T-cell (primary cell): ENCODE data around the gene ARHGEF17. TPM values are rescaled to one million over a fixed set of nuclear protein-coding genes. Genes with fewer than 3 reads are reported as not detected.
A peak's percentile ranks its signal among the peaks of the same experiment; 100 is the strongest.

Experiments used
- ATAC-seq, 4 experiments: fragments of 200-7000 bp in 3 of 4; fragments of 150-1000 bp in 1 of 4; cut with Tn5 transposase; replicated peaks in 1 of 4; 1 replicate in 3 of 4; 2 replicates in 1 of 4; pipeline ENCODE4 v1.10.0; 2021; ENCODE audit warnings: moderate library complexity in 3 of 4, mild to moderate bottlenecking in 2 of 4, moderate number of reproducible peaks in 1 of 4
- CTCF ChIA-PET, 2 donors: fragments of 300-600 bp; sonication (Branson Sonifier 250); formaldehyde crosslinking; loops; one replicate each; lab custom pipeline; 2022; ENCODE audit warnings: antibody characterized with exemption in 2 of 2; lab: Charles Lee
- POLR2A ChIA-PET, 2 donors: fragments of 300-600 bp; sonication (Branson Sonifier 250); formaldehyde crosslinking; loops; one replicate each; lab custom pipeline; 2022; ENCODE audit warnings: antibody characterized with exemption in 2 of 2; lab: Charles Lee
- DNase-seq, 35 experiments: peaks; one replicate each; pipeline versions ENCODE4 v3.0.0 to v3.0.0-alpha.2; 2013 to 2023
- H3K27ac ChIP-seq: one replicate; pipeline ENCODE4 v1.5.1; 2013; ENCODE audit warnings: low read length
- H3K27me3 ChIP-seq, 2 experiments: replicated peaks in 1 of 2; 1 replicate in 1 of 2; 2 replicates in 1 of 2; pipeline versions ENCODE4 v1.6.1 to v1.7.0; 2013; ENCODE audit warnings: low read length in 1 of 2, mixed read lengths in 1 of 2; ENCODE audit not compliant: control insufficient read depth in 2 of 2, insufficient read depth in 2 of 2; ENCODE audit errors: extremely low read depth in 1 of 2
- H3K36me3 ChIP-seq, 2 donors: 1 replicate in 1 of 2; 2 replicates in 1 of 2; pipeline versions ENCODE4 v1.6.1 to v1.7.0; 2013; ENCODE audit warnings: low read length in 1 of 2; ENCODE audit not compliant: control insufficient read depth in 2 of 2, insufficient read depth in 1 of 2; ENCODE audit errors: extremely low read depth in 1 of 2
- H3K4me1 ChIP-seq, 2 experiments: 1 replicate in 1 of 2; 2 replicates in 1 of 2; pipeline versions ENCODE4 v1.6.1 to v1.7.0; 2013; ENCODE audit warnings: low read length in 2 of 2, mixed read lengths in 1 of 2; ENCODE audit not compliant: insufficient read depth in 2 of 2, control insufficient read depth in 1 of 2; ENCODE audit errors: extremely low read depth in 1 of 2
- H3K4me3 ChIP-seq, 2 donors: 1 replicate in 1 of 2; 2 replicates in 1 of 2; pipeline versions ENCODE4 v1.5.1 to v1.7.0; 2013; ENCODE audit warnings: mild to moderate bottlenecking in 2 of 2, low read length in 1 of 2, moderate library complexity in 1 of 2; ENCODE audit not compliant: control insufficient read depth in 1 of 2; ENCODE audit errors: extremely low read depth in 1 of 2
- H3K9me3 ChIP-seq: 2 replicates; pipeline ENCODE4 v1.7.0; 2013
- H3K27ac Mint-ChIP-seq, 2 donors: one replicate each; pipeline ENCODE4 v1.8.0; 2020 to 2021; ENCODE audit warnings: mild to moderate bottlenecking in 2 of 2, mixed read lengths in 2 of 2
- H3K27me3 Mint-ChIP-seq, 2 donors: one replicate each; pipeline ENCODE4 v1.8.0; 2021 to 2022; ENCODE audit warnings: mixed read lengths in 2 of 2
- H3K36me3 Mint-ChIP-seq: one replicate; pipeline ENCODE4 v1.8.0; 2021; ENCODE audit warnings: mixed read lengths
- H3K4me1 Mint-ChIP-seq, 3 donors: one replicate each; pipeline ENCODE4 v1.8.0; 2020 to 2022; ENCODE audit warnings: mixed read lengths in 3 of 3, mild to moderate bottlenecking in 1 of 3
- H3K4me3 Mint-ChIP-seq, 3 donors: one replicate each; pipeline ENCODE4 v1.8.0; 2020 to 2022; ENCODE audit warnings: mild to moderate bottlenecking in 3 of 3, mixed read lengths in 3 of 3, moderate library complexity in 3 of 3
- H3K9me3 Mint-ChIP-seq, 3 donors: one replicate each; pipeline ENCODE4 v1.8.0; 2020 to 2022; ENCODE audit warnings: mixed read lengths in 3 of 3
- WGBS: methylation state at CpG from one replicate; pipeline ENCODE4 v1.1.5; 2013; ENCODE audit warnings: missing lambda C conversion rate; ENCODE audit not compliant: insufficient coverage; 5-methylcytosine and 5-hydroxymethylcytosine counted together
- total RNA-seq, 35 experiments: library from RNA in 6 of 35; stranded (reverse) in 6 of 35; fragments of 120-200 nt in 1 of 35; gene quantifications; one replicate each; pipeline versions ENCODE4 v1.2.1 to v1.2.4 and lab custom pipeline; 2013 to 2026

ARHGEF17 gene
- total RNA-seq, 5 donors from 2014 or later (not counting 1 experiment from before 2014, with no cell fraction given): 0.23 to 1.0 (median 0.49) TPM

GRCh38 chr11:73355109-73355508 is 47.0 kb downstream of the ARHGEF17 start:
- Mint-ChIP-seq H3K27me3 (no peaks in the 10 kb centered on the region), H3K4me3 (no peak overlapping the region), H3K36me3 (no peaks in the 10 kb centered on the region), H3K4me1 (peaks cover 3 to 6% (median 4%) of the 10 kb centered on the region in 3 donors), H3K27ac (no peak overlapping the region), H3K9me3 (no peaks in the 10 kb centered on the region)
- no peak for DNase-seq
- no peak for ATAC-seq
- no CpG with 5 or more reads among the region's 4 CpGs for WGBS
- Histone ChIP-seq H3K27ac (no peak overlapping the region), H3K4me3 (no peak overlapping the region), H3K9me3 (no peaks in the 10 kb centered on the region), H3K36me3 (no peaks in the 10 kb centered on the region), H3K4me1 (peaks cover 0 to 4% of the 10 kb centered on the region in 2 experiments), H3K27me3 (peaks cover 0 to 4% of the 10 kb centered on the region in 2 experiments)
- POLR2A ChIA-PET: no interaction called here
- CTCF ChIA-PET: interaction anchor here (0.5 to 0.6 kb wide), 2 partner anchors 262 to 568 kb away, joined by 3 read pairs; no protein-coding TSS in a partner anchor

GRCh38 chr11:73356979-73357860 is 49.1 kb downstream of the ARHGEF17 start:
- Histone ChIP-seq H3K27ac (no peak overlapping the region), H3K27me3 (no peaks in the 10 kb centered on the region), H3K9me3 (no peaks in the 10 kb centered on the region), H3K4me1 (no peaks in the 10 kb centered on the region), H3K36me3 (no peaks in the 10 kb centered on the region), H3K4me3 (no peak overlapping the region)
- no peaks in the 10 kb centered on the region for H3K36me3 Mint-ChIP-seq
- POLR2A ChIA-PET: no interaction called here
- no peak for ATAC-seq
- H3K9me3 Mint-ChIP-seq: no peaks in the 10 kb centered on the region
- DNase-seq: no peak
- 90% methylated on average over 21 of the region's 22 CpGs for WGBS
- H3K4me1 Mint-ChIP-seq: no peaks in the 10 kb centered on the region
- H3K4me3 Mint-ChIP-seq: no peak overlapping the region
- H3K27ac Mint-ChIP-seq: no peak overlapping the region
- CTCF ChIA-PET: interaction anchor here in 1 of 2 donors (1.1 kb wide), 1 partner anchor 15 kb away, joined by 3 read pairs; no protein-coding TSS in a partner anchor
- H3K27me3 Mint-ChIP-seq: no peaks in the 10 kb centered on the region

GRCh38 chr11:73358071-73358470 is 50.0 kb downstream of the ARHGEF17 start:
- no peaks in the 10 kb centered on the region for H3K4me1 Mint-ChIP-seq
- Histone ChIP-seq H3K27ac (no peak overlapping the region), H3K9me3 (no peaks in the 10 kb centered on the region), H3K27me3 (no peaks in the 10 kb centered on the region), H3K36me3 (no peaks in the 10 kb centered on the region), H3K4me1 (no peaks in the 10 kb centered on the region), H3K4me3 (no peak overlapping the region)
- ATAC-seq (no peak), DNase-seq (no peak)
- H3K4me3 Mint-ChIP-seq: no peak overlapping the region
- H3K9me3 Mint-ChIP-seq: no peaks in the 10 kb centered on the region
- CTCF ChIA-PET: interaction anchor here in 1 of 2 donors (0.6 kb wide), 1 partner anchor 52 kb away, joined by 3 read pairs; no protein-coding TSS in a partner anchor
- H3K27ac Mint-ChIP-seq: no peak overlapping the region
- POLR2A ChIA-PET: interaction anchor here in 1 of 2 donors (0.6 to 0.7 kb wide), 3 partner anchors 35 to 1015 kb away, joined by 3 to 4 read pairs (median 4); no protein-coding TSS in a partner anchor
- 86% methylated on average over 1 of the region's 5 CpGs for WGBS
- no peaks in the 10 kb centered on the region for H3K27me3 Mint-ChIP-seq
- H3K36me3 Mint-ChIP-seq: no peaks in the 10 kb centered on the region

- Histone ChIP-seq H3K27ac (no peak overlapping the region), H3K9me3 (no peaks in the 10 kb centered on the region), H3K4me1 (no peaks in the 10 kb centered on the region), H3K36me3 (no peaks in the 10 kb centered on the region), H3K4me3 (no peak overlapping the region), H3K27me3 (no peaks in the 10 kb centered on the region)
- no peak overlapping the region for H3K4me3 Mint-ChIP-seq
- ATAC-seq (no peak), DNase-seq (no peak)
- no peak overlapping the region for H3K27ac Mint-ChIP-seq
- ChIA-PET CTCF (interaction anchor here in 1 of 2 donors (1.9 kb wide), 1 partner anchor 8 kb away, joined by 18 read pairs; no protein-coding TSS in a partner anchor), POLR2A (interaction anchor here in 1 of 2 donors (0.6 kb wide), 1 partner anchor 600 kb away, joined by 3 read pairs; no protein-coding TSS in a partner anchor)
- no peaks in the 10 kb centered on the region for H3K36me3 Mint-ChIP-seq
- H3K4me1 Mint-ChIP-seq: peaks cover 0 to under 1% (median 0%) of the 10 kb centered on the region in 3 donors
- H3K9me3 Mint-ChIP-seq: no peaks in the 10 kb centered on the region
- no peaks in the 10 kb centered on the region for H3K27me3 Mint-ChIP-seq
- 86% methylated on average over 6 of the region's 11 CpGs for WGBS
These were observed 51.3 kb downstream of the ARHGEF17 start for GRCh38 chr11:73359341-73359740.

GRCh38 chr11:73359930-73360742 is 52.1 kb downstream of the ARHGEF17 start:
- no peaks in the 10 kb centered on the region for H3K27me3 Mint-ChIP-seq
- Histone ChIP-seq H3K4me1 (peaks cover 0 to under 1% of the 10 kb centered on the region in 2 experiments), H3K4me3 (no peak overlapping the region), H3K27me3 (no peaks in the 10 kb centered on the region), H3K9me3 (no peaks in the 10 kb centered on the region), H3K27ac (no peak overlapping the region), H3K36me3 (no peaks in the 10 kb centered on the region)
- no peaks in the 10 kb centered on the region for H3K9me3 Mint-ChIP-seq
- H3K4me3 Mint-ChIP-seq: no peak overlapping the region
- ChIA-PET CTCF (interaction anchor here (0.5 to 1.9 kb wide), 3 partner anchors 9 to 386 kb away, joined by 3 to 18 read pairs (median 3); no protein-coding TSS in a partner anchor), POLR2A (interaction anchor here in 1 of 2 donors (0.5 kb wide), 1 partner anchor 30 kb away, joined by 3 read pairs; no protein-coding TSS in a partner anchor)
- ATAC-seq (peak in 2 of 4 experiments; percentile 30 to 71), DNase-seq (peak in 18 of 35 experiments; percentile 16 to 53 (median 32))
- peaks cover 0 to 6% (median under 1%) of the 10 kb centered on the region in 3 donors for H3K4me1 Mint-ChIP-seq
- H3K27ac Mint-ChIP-seq: no peak overlapping the region
- WGBS: 96% methylated on average over 15 of the region's 19 CpGs
- no peaks in the 10 kb centered on the region for H3K36me3 Mint-ChIP-seq
